SK-N-SH (cell line): ENCODE measurements around the gene ALDH4A1.

Experiments
- CHD2 ChIP-seq: fragments of 150-350 bp; IDR thresholded peaks from 2 replicates; pipeline ENCODE4 v1.6.1; 2018; ENCODE audit warnings: low read length; ENCODE audit not compliant: partially characterized antibody
- CTCF ChIP-seq: fragments of 200-600 bp; sonication (generic); IDR thresholded peaks from 2 replicates; pipeline ENCODE4 v1.6.1; 2017; ENCODE audit warnings: antibody characterized with exemption, mild to moderate bottlenecking, moderate library complexity
- ELF1 ChIP-seq: IDR thresholded peaks from 2 replicates; pipeline ENCODE4 v1.4.0; 2012
- EZH2phosphoT487 ChIP-seq: fragments of 200-600 bp; sonication (generic); IDR thresholded peaks from 2 replicates; pipeline ENCODE4 v1.6.1; 2017; ENCODE audit warnings: low read depth, mixed run types, mild to moderate bottlenecking, antibody characterized with exemption, moderate library complexity, borderline replicate concordance
- GABPA ChIP-seq: IDR thresholded peaks from 2 replicates; pipeline ENCODE4 v1.4.0; 2012; ENCODE audit warnings: low read depth, mild to moderate bottlenecking
- GATA2 ChIP-seq: sonication (generic); formaldehyde crosslinking; IDR thresholded peaks from 2 replicates; pipeline ENCODE4 v1.5.0; 2020; ENCODE audit warnings: mild to moderate bottlenecking, missing genetic modification reagents
- MAX ChIP-seq: IDR thresholded peaks from 2 replicates; pipeline ENCODE4 v1.4.0; 2012; ENCODE audit warnings: low read depth
- NFIC ChIP-seq: IDR thresholded peaks from 2 replicates; pipeline ENCODE4 v1.4.0; 2012; ENCODE audit warnings: borderline replicate concordance
- RFX5 ChIP-seq: IDR thresholded peaks from 2 replicates; pipeline ENCODE4 v1.6.1; 2012; ENCODE audit warnings: mild to moderate bottlenecking, improper control_type of control experiment, low read length
- SMC3 ChIP-seq: IDR thresholded peaks from 2 replicates; pipeline ENCODE4 v1.6.1; 2012; ENCODE audit warnings: low read depth, low read length, improper control_type of control experiment

GRCh38 chr1:18918417-18918816, 16.1 kb upstream of the ALDH4A1 start:
- TF ChIP-seq RFX5, result no peak
- no peak for TF ChIP-seq CTCF
- no peak for TF ChIP-seq ELF1
- no peak for TF ChIP-seq GATA2
- TF ChIP-seq GABPA, result no peak
- no peak for TF ChIP-seq SMC3
- no peak for TF ChIP-seq MAX
- no peak for TF ChIP-seq EZH2phosphoT487
- no peak for TF ChIP-seq NFIC
- no peak for TF ChIP-seq CHD2
